ENCODE measurements around the gene SCG3.

DNA sequence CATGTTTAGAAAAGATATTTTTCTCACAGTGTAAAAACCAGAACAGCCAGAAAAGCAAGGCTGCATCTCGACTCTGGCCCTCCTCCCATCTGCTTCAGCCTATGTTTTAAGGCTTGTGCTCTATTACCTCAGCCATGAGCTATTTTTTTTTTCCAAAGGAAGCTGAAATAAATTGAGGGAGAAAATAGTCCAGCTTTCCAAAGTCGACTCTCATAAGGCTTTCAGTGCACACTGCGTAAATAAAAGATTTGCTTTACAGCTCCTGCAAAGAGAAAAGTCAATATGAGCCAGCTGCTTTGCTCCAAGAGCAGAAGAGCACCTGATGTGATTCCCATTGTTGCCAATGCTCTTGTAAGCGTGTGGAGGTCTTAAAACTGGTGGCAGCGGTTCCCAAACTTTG lies 26.7 kb downstream of the SCG3 start:
- TF ChIP-seq CTCF (IDR thresholded peaks at IDR 0.05): no peak
- TF ChIP-seq EP300 (IDR thresholded peaks at IDR 0.05): no peak
